A673 (cell line): ENCODE results near the gene NYNRIN.

Source experiments
- CTCF ChIP-seq: fragments of 300-800, 200-600 bp; sonication (generic); conservative IDR thresholded peaks from 2 replicates; pipeline ENCODE4 v1.5.1; 2017; ENCODE audit warnings: low read depth, mild to moderate bottlenecking, antibody characterized with exemption, low read length, moderate library complexity, mixed read lengths
- EZH2 ChIP-seq: fragments of 200-600 bp; sonication (generic); IDR thresholded peaks from 2 replicates; pipeline ENCODE4 v1.6.1; 2017; ENCODE audit warnings: borderline replicate concordance, low read depth, mild to moderate bottlenecking, mixed read lengths, antibody characterized with exemption, low read length; ENCODE audit not compliant: poor library complexity, severe bottlenecking

- TF ChIP-seq CTCF (no peak), EZH2 (no peak)
Measured at GRCh38 chr14:24418492-24418873, 19.7 kb downstream of the NYNRIN start.
